H1 (cell line): ENCODE data around the gene DNAH10. TPM values are rescaled to one million over a fixed set of nuclear protein-coding genes. Genes with fewer than 3 reads are reported as not detected.

Experiments used
- CTCF ChIA-PET: fragments of 300-600 bp; sonication (Branson Sonifier 250); formaldehyde crosslinking; loops from one replicate; lab custom pipeline; 2021; ENCODE audit not compliant: partially characterized antibody; lab: Charles Lee
- POLR2A ChIA-PET: fragments of 300-600 bp; sonication (Branson Sonifier 250); formaldehyde crosslinking; loops from one replicate; lab custom pipeline; 2021; ENCODE audit warnings: inconsistent platforms; ENCODE audit not compliant: partially characterized antibody; lab: Charles Lee
- DNase-seq, 2 experiments: peaks; one replicate each; pipeline versions ENCODE4 v3.0.0 to v3.0.0-alpha.2; 2010 to 2022; ENCODE audit warnings: low spot score in 2 of 2, low read depth in 1 of 2, mixed read lengths in 1 of 2
- FAIRE-seq: peaks from 2 replicates; lab custom pipeline; 2011; peaks lifted over from hg19 to GRCh38; lab: Jason Lieb, UNC
- H2AFZ ChIP-seq: 2 replicates; pipeline ENCODE4 v1.8.1; 2012; ENCODE audit warnings: low read length, inconsistent platforms
- H2AK5ac ChIP-seq: 2 replicates; pipeline ENCODE4 v1.6.1; 2013; ENCODE audit warnings: low read depth, low read length
- H2BK120ac ChIP-seq: replicated peaks from 2 replicates; pipeline ENCODE3; 2013; ENCODE audit warnings: low read depth, low read length, inconsistent platforms
- H2BK12ac ChIP-seq: 2 replicates; pipeline ENCODE4 v1.6.1; 2013; ENCODE audit warnings: low read depth, low read length
- H2BK15ac ChIP-seq: 2 replicates; pipeline ENCODE4 v1.6.1; 2013; ENCODE audit warnings: low read length
- H2BK20ac ChIP-seq: 2 replicates; pipeline ENCODE4 v1.6.1; 2013; ENCODE audit warnings: low read length
- H2BK5ac ChIP-seq: 2 replicates; pipeline ENCODE4 v1.6.1; 2013; ENCODE audit warnings: low read depth, low read length
- H3K14ac ChIP-seq: 2 replicates; pipeline ENCODE4 v1.6.1; 2013; ENCODE audit warnings: inconsistent platforms; ENCODE audit not compliant: insufficient read length
- H3K18ac ChIP-seq: 2 replicates; pipeline ENCODE4 v1.6.1; 2013; ENCODE audit warnings: low read length; ENCODE audit errors: extremely low read depth
- H3K23ac ChIP-seq: 2 replicates; pipeline ENCODE4 v1.6.1; 2013; ENCODE audit warnings: inconsistent platforms; ENCODE audit not compliant: insufficient read length
- H3K23me2 ChIP-seq: 2 replicates; pipeline ENCODE4 v1.6.1; 2013; ENCODE audit warnings: low read depth, low read length
- H3K27ac ChIP-seq: 2 replicates; pipeline ENCODE4 v1.6.1; 2011; ENCODE audit warnings: low read depth, low read length, inconsistent platforms
- H3K27me3 ChIP-seq, 4 experiments: replicated peaks in 1 of 4; 1 replicate in 1 of 4; 2 replicates in 3 of 4; pipeline versions ENCODE4 v1.6.1 to v1.8.1; 2011 to 2013; ENCODE audit warnings: low read length in 3 of 4, mild to moderate bottlenecking in 3 of 4, inconsistent platforms in 2 of 4, mixed read lengths in 2 of 4, moderate library complexity in 1 of 4; ENCODE audit not compliant: control insufficient read depth in 3 of 4, insufficient read depth in 3 of 4; ENCODE audit errors: extremely low read depth in 1 of 4
- H3K36me3 ChIP-seq, 4 experiments: 2 replicates each; pipeline versions ENCODE4 v1.6.1 to v1.8.1; 2011 to 2013; ENCODE audit warnings: mild to moderate bottlenecking in 4 of 4, low read length in 3 of 4, moderate library complexity in 2 of 4, control low read depth in 1 of 4, inconsistent platforms in 1 of 4; ENCODE audit not compliant: insufficient read depth in 4 of 4, control insufficient read depth in 2 of 4
- H3K4ac ChIP-seq: replicated peaks from 2 replicates; pipeline ENCODE3; 2013; ENCODE audit warnings: low read length, low read depth, mixed read lengths, inconsistent platforms; ENCODE audit not compliant: insufficient read length
- H3K4me1 ChIP-seq, 4 experiments: replicated peaks in 1 of 4; 1 replicate in 1 of 4; 2 replicates in 3 of 4; pipeline versions ENCODE4 v1.6.1 to v1.8.1; 2011 to 2013; ENCODE audit warnings: low read length in 3 of 4, inconsistent platforms in 2 of 4, mixed read lengths in 1 of 4; ENCODE audit not compliant: insufficient read depth in 4 of 4, control insufficient read depth in 3 of 4
- H3K4me2 ChIP-seq, 2 experiments: 2 replicates each; pipeline versions ENCODE4 v1.6.1 to v1.8.1; 2011 to 2013; ENCODE audit warnings: low read depth in 2 of 2, low read length in 2 of 2, control low read depth in 1 of 2, inconsistent platforms in 1 of 2, mild to moderate bottlenecking in 1 of 2; ENCODE audit not compliant: insufficient read depth in 1 of 2
- H3K4me3 ChIP-seq, 4 experiments: fragments of 200-600, 300-600 bp in 1 of 4; sonication (generic), shearing (Covaris generic), sonication (Bioruptor Twin) in 1 of 4; 2 replicates each; pipeline versions ENCODE4 v1.5.1 to v1.8.1; 2011 to 2016; ENCODE audit warnings: low read length in 4 of 4, low read depth in 3 of 4, control low read depth in 2 of 4, inconsistent platforms in 2 of 4, mild to moderate bottlenecking in 2 of 4, mixed read lengths in 1 of 4, moderate library complexity in 1 of 4; ENCODE audit not compliant: insufficient read depth in 2 of 4; ENCODE audit errors: extremely low read depth in 1 of 4
- H3K56ac ChIP-seq: replicated peaks from 2 replicates; pipeline ENCODE3; 2013; ENCODE audit warnings: low read depth, mild to moderate bottlenecking, mixed read lengths, low read length, inconsistent platforms; ENCODE audit not compliant: insufficient read length
- H3K79me1 ChIP-seq: 2 replicates; pipeline ENCODE4 v1.6.1; 2013; ENCODE audit warnings: low read depth, low read length, control low read depth
- H3K79me2 ChIP-seq, 2 experiments: 2 replicates each; pipeline versions ENCODE4 v1.6.1 to v1.8.1; 2012 to 2013; ENCODE audit warnings: low read length in 2 of 2, mild to moderate bottlenecking in 2 of 2, inconsistent platforms in 1 of 2; ENCODE audit not compliant: insufficient read depth in 2 of 2, control insufficient read depth in 1 of 2
- H3K9ac ChIP-seq, 4 experiments: replicated peaks in 1 of 4; 1 replicate in 1 of 4; 2 replicates in 3 of 4; pipeline versions ENCODE4 v1.6.1 to v1.8.1; 2011 to 2013; ENCODE audit warnings: low read depth in 3 of 4, low read length in 3 of 4, control low read depth in 2 of 4, mild to moderate bottlenecking in 2 of 4, moderate library complexity in 2 of 4, inconsistent platforms in 1 of 4; ENCODE audit errors: extremely low read depth in 1 of 4
- H3K9me3 ChIP-seq, 2 experiments: 2 replicates each; pipeline versions ENCODE4 v1.6.1 to v1.8.1; 2012 to 2013; ENCODE audit warnings: mild to moderate bottlenecking in 2 of 2, moderate library complexity in 2 of 2, control low read depth in 1 of 2, inconsistent platforms in 1 of 2, low read depth in 1 of 2, low read length in 1 of 2, mixed read lengths in 1 of 2; ENCODE audit not compliant: insufficient read depth in 2 of 2
- H4K20me1 ChIP-seq, 2 experiments: replicated peaks in 1 of 2; 2 replicates each; pipeline versions ENCODE3 to v1.8.1; 2011 to 2013; ENCODE audit warnings: inconsistent platforms in 2 of 2, low read length in 2 of 2, mild to moderate bottlenecking in 1 of 2; ENCODE audit not compliant: insufficient read depth in 2 of 2, control insufficient read depth in 1 of 2
- H4K5ac ChIP-seq: 2 replicates; pipeline ENCODE4 v1.6.1; 2013; ENCODE audit warnings: low read length, low read depth, mixed read lengths, inconsistent platforms; ENCODE audit not compliant: insufficient read length
- H4K8ac ChIP-seq: 2 replicates; pipeline ENCODE4 v1.8.0; 2013; ENCODE audit warnings: mild to moderate bottlenecking, moderate library complexity, low read length, inconsistent platforms; ENCODE audit not compliant: insufficient read depth; ENCODE audit errors: extremely low read depth
- H4K91ac ChIP-seq: replicated peaks from 2 replicates; pipeline ENCODE3; 2013; ENCODE audit warnings: low read length, mixed read lengths, inconsistent platforms; ENCODE audit not compliant: insufficient read length
- BACH1 ChIP-seq: IDR thresholded peaks from 2 replicates; pipeline ENCODE4 v1.6.1; 2012; ENCODE audit warnings: low read length, improper control_type of control experiment
- CBX5 ChIP-seq: fragments of 300-800, 300-1000 bp; sonication (generic); IDR thresholded peaks from 2 replicates; pipeline ENCODE4 v1.7.1; 2016; ENCODE audit warnings: antibody characterized with exemption, low read length, low read depth
- EP300 ChIP-seq, 2 experiments: IDR thresholded peaks; 1 replicate in 1 of 2; 2 replicates in 1 of 2; pipeline ENCODE4 v1.6.1; 2011 to 2012; ENCODE audit warnings: low read depth in 2 of 2, low read length in 2 of 2, mild to moderate bottlenecking in 2 of 2, borderline replicate concordance in 1 of 2, inconsistent platforms in 1 of 2, moderate library complexity in 1 of 2
- JUND ChIP-seq: IDR thresholded peaks from 2 replicates; pipeline ENCODE4 v1.6.1; 2011; ENCODE audit warnings: mild to moderate bottlenecking, improper control_type of control experiment, low read length
- MAFK ChIP-seq: IDR thresholded peaks from 2 replicates; pipeline ENCODE4 v1.6.1; 2012; ENCODE audit warnings: low read depth, mild to moderate bottlenecking, improper control_type of control experiment, low read length
- SP4 ChIP-seq: IDR thresholded peaks from 2 replicates; pipeline ENCODE4 v1.6.1; 2012; ENCODE audit warnings: low read length, inconsistent platforms
- WGBS, 2 experiments: shearing (Covaris generic) in 1 of 2; methylation state at CpG; one replicate each; pipeline versions ENCODE4 v1.1.6 to v1.1.7; 2013 to 2015; ENCODE audit warnings: low lambda C conversion rate in 2 of 2, mixed read lengths in 2 of 2, inconsistent platforms in 1 of 2, low coverage in 1 of 2, missing lambda C conversion rate in 1 of 2; ENCODE audit not compliant: insufficient replicate concordance in 2 of 2, insufficient coverage in 1 of 2, insufficient read length in 1 of 2; ENCODE audit errors: extremely low coverage in 1 of 2, missing lambda C conversion rate in 1 of 2; 5-methylcytosine and 5-hydroxymethylcytosine counted together
- polyA plus RNA-seq, 7 experiments: library from polyadenylated mRNA; depleted of rRNA in 3 of 7; stranded (reverse) in 5 of 7; unstranded in 2 of 7; fragments of >200 nt in 5 of 7; fragments of 200-250 nt in 2 of 7; gene quantifications; 1 replicate in 5 of 7; 2 replicates in 1 of 7; 4 replicates in 1 of 7; pipeline versions ENCODE4 v1.2.1 to v1.2.3, GENCODE V29; 2011 to 2013; ENCODE audit warnings: missing spikeins in 2 of 7, mixed read lengths in 2 of 7
- total RNA-seq: library from RNA; stranded (reverse); fragmentation: NEBNext Ultra II Directional; extraction: Animal tissue kit (Norgen Biotek cat#: 25700); gene quantifications from 2 replicates; pipeline ENCODE4 v1.2.1, GENCODE V29; 2021

Gene DNAH10
- total and polyA plus RNA-seq, 2 of the 8 experiments (the other 6 are each of a cell fraction or from before 2014, with no cell fraction given): 0.02 to 0.24 TPM

DNA sequence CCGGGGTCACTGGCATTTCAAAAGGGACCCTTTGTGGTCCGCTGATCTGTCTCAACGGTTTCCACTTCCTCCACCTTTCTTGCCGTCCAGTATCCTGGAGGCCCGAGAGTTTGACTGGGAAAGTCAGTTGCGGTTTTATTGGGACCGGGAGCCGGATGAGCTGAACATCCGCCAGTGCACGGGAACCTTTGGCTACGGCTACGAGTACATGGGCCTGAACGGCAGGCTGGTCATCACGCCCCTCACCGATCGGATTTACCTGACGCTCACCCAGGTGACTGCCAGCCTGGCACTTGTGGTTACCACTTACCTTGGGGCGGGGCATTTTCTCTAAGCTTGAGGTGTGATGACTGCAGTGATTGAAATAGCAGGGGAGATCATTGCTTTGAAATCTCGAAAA, 83.8 kb downstream of the DNAH10 start:
- H3K14ac ChIP-seq: no peak overlapping the region
- no peak overlapping the region for H3K18ac ChIP-seq
- H3K4me2 ChIP-seq: no peak overlapping the region
- H2BK15ac ChIP-seq: no peak overlapping the region
- H4K91ac ChIP-seq: no peak overlapping the region
- H3K56ac ChIP-seq: no peak overlapping the region
- no peaks in the 10 kb centered on the region for H3K4me1 ChIP-seq
- H3K79me2 ChIP-seq: no peaks in the 10 kb centered on the region
- H2AK5ac ChIP-seq: no peak overlapping the region
- no peak overlapping the region for H4K8ac ChIP-seq
- no peaks in the 10 kb centered on the region for H3K36me3 ChIP-seq
- no peak overlapping the region for H3K9ac ChIP-seq
- DNase-seq: no peak
- no peaks in the 10 kb centered on the region for H3K27me3 ChIP-seq
- H2BK120ac ChIP-seq: no peak overlapping the region
- no peak overlapping the region for H3K4ac ChIP-seq
- H3K79me1 ChIP-seq: no peaks in the 10 kb centered on the region
- POLR2A ChIA-PET: no interaction called here
- TF ChIP-seq JUND: no peak
- no peak for TF ChIP-seq BACH1
- no peak for TF ChIP-seq MAFK
- no peak for TF ChIP-seq EP300 (IDR thresholded peaks at IDR 0.05; ENCODE audit: borderline replicate concordance in 1 of 2, low read depth in 2 of 2, low read length in 2 of 2)
- no peak for TF ChIP-seq CBX5
- TF ChIP-seq SP4: no peak
- no peaks in the 10 kb centered on the region for H4K20me1 ChIP-seq
- FAIRE-seq: no peak
- H2BK5ac ChIP-seq: no peak overlapping the region
- H3K9me3 ChIP-seq: no peaks in the 10 kb centered on the region
- H4K5ac ChIP-seq: no peak overlapping the region
- CTCF ChIA-PET: interaction anchor here (1.7 kb wide), 1 partner anchor 97 kb away, joined by 3 read pairs; no protein-coding TSS in a partner anchor
- H3K27ac ChIP-seq: no peak overlapping the region
- no peak overlapping the region for H2BK20ac ChIP-seq
- H3K4me3 ChIP-seq: no peak overlapping the region
- WGBS, 2 experiments: 83% methylated on average over 17 of the region's 19 CpGs; no CpG with 5 or more reads in 1 of the 2 experiments
- no peak overlapping the region for H2AFZ ChIP-seq
- H3K23me2 ChIP-seq: peaks cover 3% of the 10 kb centered on the region; the same call in 1 of the 2 replicates
- H2BK12ac ChIP-seq: no peak overlapping the region
- H3K23ac ChIP-seq: no peak overlapping the region
